Brain pericyte (primary cell): Measurements from ENCODE around the gene TRAPPC2B.

Experiments
- DNase-seq: peaks from one replicate; pipeline ENCODE4 v3.0.0-alpha.2; 2012; ENCODE audit warnings: low read depth, low spot score

TRAPPC2B gene

GRCh38 chr19:57362997-57363687 lies at the start of gene TRAPPC2B, which contains the start of gene ZNF547:
TSS of gene TRAPPC2B (plus strand) at chr19:57363551. CDS start at chr19:57364834, 1,283 bp downstream.
TSS of gene ZNF547 (plus strand) at chr19:57363551. CDS start at chr19:57368556, 5,005 bp downstream.
- peak; percentile 99 for DNase-seq

GRCh38 chr19:57314146-57314545 lies 49.2 kb upstream of the TRAPPC2B start:
- DNase-seq, result no peak

GRCh38 chr19:57317503-57317902 lies 45.8 kb upstream of the TRAPPC2B start:
- DNase-seq, result no peak

GRCh38 chr19:57319869-57320179 lies 43.5 kb upstream of the TRAPPC2B start:
- no peak for DNase-seq

- peak; percentile 91 for DNase-seq
Measured at GRCh38 chr19:57320180-57321084, 42.9 kb upstream of the TRAPPC2B start, which contains the start of gene ZNF543. TSS of gene ZNF543 (plus strand) at chr19:57320472. CDS start at chr19:57320854, 382 bp downstream.

GRCh38 chr19:57321116-57321515 lies 42.2 kb upstream of the TRAPPC2B start:
- DNase-seq, result no peak

DNA sequence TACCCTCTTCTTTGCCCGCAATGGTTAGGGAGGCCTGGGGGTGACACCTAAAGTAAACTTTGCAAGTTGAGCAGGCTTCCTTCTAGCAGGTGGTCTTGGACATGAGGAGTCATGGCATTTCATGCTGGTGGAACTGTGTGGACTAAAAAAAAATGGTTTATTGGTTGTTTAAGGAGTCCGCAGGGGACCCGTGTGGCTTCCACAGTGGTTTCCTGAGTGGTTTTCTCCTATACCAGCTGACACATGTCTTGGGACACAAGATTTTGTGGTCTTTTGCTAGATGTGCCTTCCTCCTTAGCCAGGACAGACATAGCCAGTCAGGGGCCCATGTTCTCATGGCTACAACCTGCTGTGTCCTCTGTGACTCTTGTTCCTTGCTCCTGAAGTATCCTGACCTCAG lies 41.6 kb upstream of the TRAPPC2B start:
- no peak for DNase-seq

GRCh38 chr19:57324992-57325391 lies 38.4 kb upstream of the TRAPPC2B start:
- no peak for DNase-seq

- DNase-seq, result no peak
Measured at GRCh38 chr19:57327993-57328392, 35.4 kb upstream of the TRAPPC2B start.

- DNase-seq, result no peak
Measured at GRCh38 chr19:57334191-57334590, 29.2 kb upstream of the TRAPPC2B start.

GRCh38 chr19:57338877-57339276 lies 24.5 kb upstream of the TRAPPC2B start:
- no peak for DNase-seq

GRCh38 chr19:57342582-57342981 lies 20.8 kb upstream of the TRAPPC2B start:
- DNase-seq, result no peak

DNA sequence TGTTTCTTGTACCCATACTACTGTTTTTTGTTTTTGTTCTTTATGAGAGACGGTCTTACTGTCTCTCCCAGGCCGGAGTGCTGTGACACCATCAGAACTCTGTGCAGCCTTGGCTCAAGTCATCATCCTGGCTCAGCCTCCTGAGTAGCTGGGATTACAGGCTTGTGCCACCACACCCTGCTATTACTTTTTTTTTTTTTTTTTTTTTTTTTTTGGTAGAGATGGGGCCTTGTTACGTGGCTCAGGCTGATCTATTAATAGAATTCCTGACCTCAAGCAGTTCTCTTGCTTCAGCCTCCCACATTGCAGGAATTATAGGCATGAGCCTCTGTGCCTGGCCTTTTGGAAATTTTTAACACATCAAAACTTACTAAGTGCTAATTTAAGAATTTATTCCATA lies 15.2 kb upstream of the TRAPPC2B start:
- no peak for DNase-seq

DNA sequence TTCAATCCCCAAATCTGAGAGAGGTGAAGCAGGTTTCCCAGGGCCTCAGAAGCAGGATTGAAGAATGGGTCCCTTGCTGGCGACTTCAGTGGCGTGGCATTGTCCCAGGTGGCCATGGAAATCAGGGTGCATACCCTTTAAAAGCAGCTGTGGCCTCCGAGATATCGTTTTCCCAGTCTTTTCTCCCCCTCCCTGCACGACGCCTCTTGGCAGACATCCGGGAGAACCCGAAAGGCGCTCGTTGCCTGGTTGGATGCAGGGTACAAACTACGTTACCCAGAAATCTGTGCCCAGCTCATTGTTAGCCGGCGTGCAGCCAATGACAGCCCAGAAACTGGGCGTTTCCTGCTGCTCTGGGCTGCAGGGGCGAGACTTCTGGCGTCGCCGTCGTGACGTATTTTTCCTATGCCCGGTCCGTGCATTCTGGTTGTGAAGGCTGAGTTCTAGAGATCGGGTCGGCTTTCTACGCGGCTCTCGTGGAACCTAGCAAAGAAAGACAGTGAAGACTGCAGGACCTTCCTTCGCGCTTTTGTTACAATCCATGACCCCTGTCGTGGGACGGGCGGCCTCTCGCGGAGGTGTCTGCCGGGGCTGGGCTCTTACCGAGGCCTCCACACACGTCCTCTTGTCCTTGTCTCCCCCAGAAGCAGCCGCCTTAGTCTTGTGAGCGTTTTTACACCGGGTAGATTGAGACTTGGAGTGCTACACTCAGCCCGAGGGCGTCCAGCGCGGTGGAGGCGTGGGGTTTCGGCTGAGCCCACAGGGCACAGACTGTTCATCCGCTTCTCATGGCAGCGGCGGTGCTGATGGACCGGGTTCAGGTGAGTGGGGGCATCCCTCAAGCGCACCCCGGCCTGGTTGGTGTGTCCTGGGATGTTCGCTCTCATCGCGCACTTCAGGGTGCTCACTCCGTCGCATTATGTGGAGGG lies 12.2 kb upstream of the TRAPPC2B start, which contains the start of gene ZNF304:
Gene ZNF304, plus strand, starts transcription at position 395 of the 929 bp plus-strand sequence. Its CDS starts 394 bp downstream, at position 789.
- DNase-seq, result peak; percentile 83

- DNase-seq, result no peak
Measured at GRCh38 chr19:57351867-57352266, 11.5 kb upstream of the TRAPPC2B start.

DNA sequence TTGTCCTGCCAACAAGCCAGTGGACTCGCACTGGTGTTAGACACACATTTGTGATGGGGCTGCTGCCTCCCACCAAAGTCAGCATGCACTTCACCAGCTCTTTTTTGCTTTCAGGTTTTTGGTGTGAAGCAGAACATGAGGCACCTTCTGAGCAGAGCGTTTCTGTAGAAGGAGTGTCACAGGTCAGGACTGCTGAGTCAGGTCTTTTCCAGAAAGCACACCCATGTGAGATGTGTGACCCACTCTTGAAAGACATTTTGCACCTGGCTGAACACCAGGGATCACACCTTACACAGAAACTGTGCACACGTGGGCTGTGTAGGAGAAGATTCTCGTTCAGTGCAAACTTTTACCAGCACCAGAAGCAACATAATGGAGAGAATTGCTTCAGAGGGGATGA lies 7.4 kb upstream of the TRAPPC2B start:
- no peak for DNase-seq

DNA sequence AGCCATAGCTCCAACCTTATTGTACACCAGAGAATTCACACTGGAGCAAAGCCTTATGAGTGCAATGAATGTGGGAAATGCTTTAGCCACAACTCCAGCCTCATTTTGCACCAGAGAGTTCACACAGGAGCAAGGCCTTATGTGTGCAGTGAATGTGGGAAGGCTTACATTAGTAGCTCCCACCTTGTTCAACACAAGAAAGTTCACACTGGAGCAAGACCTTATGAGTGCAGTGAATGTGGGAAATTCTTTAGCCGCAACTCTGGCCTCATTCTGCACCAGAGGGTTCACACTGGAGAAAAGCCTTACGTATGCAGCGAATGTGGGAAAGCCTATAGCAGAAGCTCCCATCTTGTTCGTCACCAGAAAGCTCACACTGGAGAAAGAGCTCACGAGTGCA lies 5.9 kb upstream of the TRAPPC2B start:
- DNase-seq, result no peak

DNA sequence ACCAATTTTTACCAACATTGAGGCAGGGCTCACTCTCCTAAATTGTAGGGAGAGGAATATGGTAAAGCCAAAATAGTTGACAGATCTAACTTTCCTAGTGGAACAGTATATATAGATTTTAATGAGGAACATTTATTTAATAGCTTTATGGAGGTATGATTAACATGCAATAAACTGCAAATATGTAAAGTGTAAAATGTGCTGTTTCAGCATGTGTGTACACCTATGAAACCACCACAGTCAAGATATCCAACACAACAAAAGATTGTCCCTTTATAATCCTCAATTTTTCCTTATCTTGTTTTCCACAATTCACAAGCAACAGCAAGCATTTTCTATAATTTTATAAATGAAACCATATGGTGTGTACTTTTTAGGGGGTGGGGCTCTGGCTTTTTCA lies 4.1 kb upstream of the TRAPPC2B start:
- DNase-seq, result no peak

DNA sequence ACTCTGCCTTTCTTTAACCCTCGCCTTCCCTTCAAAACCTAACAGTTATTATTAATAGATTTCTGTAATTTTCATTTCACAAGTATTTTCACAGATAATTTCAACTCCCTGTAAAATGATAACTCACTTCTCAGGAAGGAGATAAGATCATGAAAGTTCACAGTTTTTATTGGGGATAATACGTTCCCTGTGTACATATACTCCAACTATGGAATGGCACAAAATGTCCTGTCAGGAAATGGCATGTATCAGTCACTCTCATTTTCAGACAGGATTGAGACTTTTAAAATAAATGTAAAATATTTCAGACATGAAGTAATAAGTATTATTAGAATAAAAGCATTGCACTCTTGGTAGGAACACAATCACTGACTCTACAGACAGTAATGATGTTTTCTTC lies 932 bp upstream of the TRAPPC2B start:
- no peak for DNase-seq

DNA sequence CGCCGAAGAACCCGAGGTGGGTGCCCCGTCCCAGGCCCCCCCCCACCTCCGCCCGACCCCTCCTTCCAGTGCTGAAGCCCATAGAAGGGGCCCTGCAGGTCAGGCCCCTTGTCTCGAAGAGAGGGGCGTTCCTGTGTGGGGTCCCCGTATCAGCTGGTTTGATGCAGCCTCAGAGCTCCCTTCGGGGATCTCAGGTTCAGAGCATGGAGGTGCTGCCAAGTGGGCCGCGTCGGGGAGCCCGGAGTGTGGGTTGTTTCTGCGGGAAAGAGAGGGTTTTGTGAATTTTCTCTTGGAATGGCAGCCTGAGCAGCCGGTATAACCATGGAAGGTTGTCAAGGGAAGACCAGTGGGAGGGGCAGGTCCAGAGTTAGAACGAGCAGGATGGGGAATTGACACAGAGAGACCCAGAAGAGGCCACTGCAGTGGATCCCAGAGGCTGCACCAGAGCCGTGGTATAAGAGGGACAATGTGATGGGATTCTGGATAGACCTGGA lies 384 bp downstream of the TRAPPC2B start:
- no peak for DNase-seq

DNA sequence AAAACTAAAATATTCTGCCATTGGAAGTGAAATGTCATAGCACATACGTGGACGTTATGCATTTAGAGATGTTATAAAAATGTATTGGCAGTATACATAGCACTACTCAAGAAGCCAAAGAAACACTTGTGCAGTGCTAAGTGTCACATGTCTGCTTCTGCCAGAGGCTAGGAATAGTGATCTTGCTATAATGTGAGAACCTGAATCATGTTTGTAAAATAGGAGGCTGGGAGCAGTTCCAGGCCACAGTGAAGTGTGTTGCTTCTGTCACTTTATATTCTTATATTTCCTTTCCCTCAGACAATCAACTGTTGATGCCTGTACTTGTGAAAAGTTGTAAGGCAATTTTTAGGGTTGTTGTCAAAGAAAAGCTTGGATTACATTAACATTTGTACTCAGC lies 3.4 kb downstream of the TRAPPC2B start:
- no peak for DNase-seq
